HepG2 (cell line): Measurements from ENCODE around the gene PCSK5. TPM values are rescaled to one million over a fixed set of nuclear protein-coding genes. Genes with fewer than 3 reads are reported as not detected.

Experiments used
- ATAC-seq: fragments of 200-7000 bp; cut with Tn5 transposase; 3 replicates; pipeline ENCODE4 v1.9.1; 2020; ENCODE audit warnings: mild to moderate bottlenecking, moderate library complexity
- BruUV-seq: library from RNA; stranded (reverse); fragments of 400-500 nt; replicated peaks from 2 replicates; lab custom pipeline; 2021; lab: Mats Ljungman, UMichigan
- CTCF ChIA-PET: fragments of 300-600 bp; formaldehyde crosslinking; extraction: SDS; loops from one replicate; lab custom pipeline; 2021; ENCODE audit warnings: low total read pairs, inconsistent platforms, low intra/inter-chr PET ratio; lab: Yijun Ruan, JAX
- POLR2A ChIA-PET: fragments of 350-600 bp; sonication (Branson Sonifier 250); formaldehyde crosslinking; loops from one replicate; lab custom pipeline; 2020; ENCODE audit warnings: antibody characterized with exemption, inconsistent platforms; lab: Yijun Ruan, JAX
- DNase-seq: peaks from one replicate; pipeline ENCODE4 v3.0.0-alpha.2; 2015; ENCODE audit warnings: low spot score
- FAIRE-seq: peaks from 3 replicates; lab custom pipeline; 2011; peaks lifted over from hg19 to GRCh38; lab: Jason Lieb, UNC
- H2AFZ ChIP-seq: one replicate; pipeline ENCODE4 v1.6.1; 2011; ENCODE audit warnings: low read length, inconsistent platforms
- H3K27ac ChIP-seq: fragments of 300-600 bp; 3 replicates; pipeline ENCODE4 v1.8.0; 2011; ENCODE audit warnings: mixed run types, mild to moderate bottlenecking, mixed read lengths, low read length, inconsistent platforms; ENCODE audit not compliant: insufficient read depth; ENCODE audit errors: extremely low read length
- H3K27me3 ChIP-seq, 2 experiments: fragments of 200-600 bp in 1 of 2; 2 replicates in 1 of 2; 3 replicates in 1 of 2; pipeline versions ENCODE4 v1.6.0 to v1.8.0; 2011; ENCODE audit warnings: low read length in 2 of 2, mild to moderate bottlenecking in 2 of 2, moderate library complexity in 2 of 2, inconsistent platforms in 1 of 2; ENCODE audit not compliant: insufficient read depth in 2 of 2, control insufficient read depth in 1 of 2
- H3K36me3 ChIP-seq, 2 experiments: fragments of 200-600 bp in 1 of 2; replicated peaks in 1 of 2; 2 replicates in 1 of 2; 3 replicates in 1 of 2; pipeline versions ENCODE4 v1.5.1 to v1.8.0; 2011; ENCODE audit warnings: low read length in 2 of 2, inconsistent platforms in 1 of 2; ENCODE audit not compliant: insufficient read depth in 2 of 2, control insufficient read depth in 1 of 2
- H3K4me1 ChIP-seq: 2 replicates; pipeline ENCODE4 v1.5.1; 2012; ENCODE audit warnings: low read length, inconsistent platforms; ENCODE audit not compliant: insufficient read depth
- H3K4me2 ChIP-seq: 2 replicates; pipeline ENCODE4 v1.6.0; 2011; ENCODE audit warnings: low read depth, low read length, inconsistent platforms
- H3K4me3 ChIP-seq, 3 experiments: fragments of 200-600 bp in 1 of 3; sonication (generic), shearing (Covaris generic) in 1 of 3; replicated peaks in 1 of 3; 2 replicates each; pipeline ENCODE4 v1.5.1; 2011 to 2016; ENCODE audit warnings: low read length in 3 of 3, inconsistent platforms in 2 of 3, low read depth in 2 of 3, mild to moderate bottlenecking in 2 of 3, control low read depth in 1 of 3, mixed read lengths in 1 of 3; ENCODE audit not compliant: insufficient read depth in 1 of 3
- H3K79me2 ChIP-seq: one replicate; pipeline ENCODE4 v1.6.1; 2011; ENCODE audit warnings: low read length, inconsistent platforms; ENCODE audit not compliant: insufficient read depth
- H3K9ac ChIP-seq: 2 replicates; pipeline ENCODE4 v1.6.0; 2011; ENCODE audit warnings: mild to moderate bottlenecking, low read depth, low read length, inconsistent platforms; ENCODE audit not compliant: insufficient read depth
- H3K9me3 ChIP-seq: 2 replicates; pipeline ENCODE4 v1.5.1; 2012; ENCODE audit warnings: mild to moderate bottlenecking, low read length
- H4K20me1 ChIP-seq: 2 replicates; pipeline ENCODE4 v1.6.0; 2011; ENCODE audit warnings: inconsistent platforms, mild to moderate bottlenecking, low read length, moderate library complexity; ENCODE audit not compliant: insufficient read depth
- FLYWCH1 ChIP-seq: sonication (generic); formaldehyde crosslinking; IDR thresholded peaks from 2 replicates; pipeline ENCODE4 v1.8.1; 2023; ENCODE audit warnings: mild to moderate bottlenecking, missing genetic modification reagents
- HCFC1 ChIP-seq: fragments of 150-350 bp; IDR thresholded peaks from 2 replicates; pipeline ENCODE4 v1.6.1; 2014; ENCODE audit warnings: low read depth, low read length
- JDP2 ChIP-seq: sonication (generic); formaldehyde crosslinking; IDR thresholded peaks from 2 replicates; pipeline ENCODE4 v1.8.1; 2022; ENCODE audit warnings: missing genetic modification reagents, borderline replicate concordance
- KLF6 ChIP-seq: IDR thresholded peaks from 2 replicates; pipeline ENCODE4 v1.8.0; 2016; ENCODE audit warnings: missing biosample characterization, missing genetic modification reagents
- RCOR2 ChIP-seq: IDR thresholded peaks from 2 replicates; pipeline ENCODE4 v1.6.1; 2016; ENCODE audit warnings: missing biosample characterization, missing genetic modification reagents
- SMAD1 ChIP-seq: sonication (generic); formaldehyde crosslinking; IDR thresholded peaks from 2 replicates; pipeline ENCODE4 v1.4.0; 2020; ENCODE audit warnings: missing genetic modification reagents, low read depth, mild to moderate bottlenecking, borderline replicate concordance
- STAT6 ChIP-seq: sonication (generic); formaldehyde crosslinking; IDR thresholded peaks from 2 replicates; pipeline ENCODE4 v1.4.0; 2020; ENCODE audit warnings: missing genetic modification reagents, mild to moderate bottlenecking, borderline replicate concordance
- ZMAT5 ChIP-seq: sonication (generic); formaldehyde crosslinking; IDR thresholded peaks from 2 replicates; pipeline ENCODE4 v1.5.0; 2020; ENCODE audit warnings: mild to moderate bottlenecking, low read depth, missing genetic modification reagents, borderline replicate concordance
- ZNF605 ChIP-seq: sonication (generic); formaldehyde crosslinking; IDR thresholded peaks from 2 replicates; pipeline ENCODE4 v1.8.0; 2022; ENCODE audit warnings: mild to moderate bottlenecking, missing genetic modification reagents
- ZNF607 ChIP-seq: sonication (generic); formaldehyde crosslinking; IDR thresholded peaks from 2 replicates; pipeline ENCODE4 v1.5.1; 2020; ENCODE audit warnings: missing genetic modification reagents, mild to moderate bottlenecking, borderline replicate concordance
- WGBS: methylation state at CpG from one replicate; pipeline ENCODE4 v1.1.6; 2017; ENCODE audit warnings: low lambda C conversion rate; 5-methylcytosine and 5-hydroxymethylcytosine counted together
- in situ Hi-C: cut with HindIII; loops from 2 replicates; pipeline ENCODE4 v1.10.0; 2017; ENCODE audit warnings: low pct_unique_long_range_greater_than_20kb; ENCODE audit not compliant: extremely low pct_ligation_motif_present
- intact Hi-C: fragments of 100-400 bp; cut with micrococcal nuclease; formaldehyde crosslinking; loops from one replicate; pipeline ENCODE4 v1.10.0; 2022; ENCODE audit not compliant: unreplicated experiment
- polyA plus RNA-seq, 8 experiments: library from polyadenylated mRNA; depleted of rRNA in 3 of 8; stranded (reverse) in 7 of 8; unstranded in 1 of 8; fragments of >200 nt; fragmentation: Illumina TruSeq in 4 of 8; extraction: Trizol in 4 of 8; gene quantifications; 2 replicates each; pipeline versions ENCODE4 v1.2.1 to v1.2.3, GENCODE V29; 2011 to 2016; ENCODE audit warnings: low read depth in 4 of 8, missing spikeins in 1 of 8, mixed read lengths in 1 of 8; ENCODE audit not compliant: insufficient read depth in 1 of 8
- total RNA-seq, 5 experiments: library from RNA; depleted of rRNA; stranded (reverse); fragments of >200 nt; fragmentation: Illumina TruSeq; extraction: Trizol; gene quantifications; 2 replicates each; pipeline ENCODE4 v1.2.3, GENCODE V29; 2016; ENCODE audit warnings: low read depth in 1 of 5
- TF ChIP-seq, protein P1 (sequence below): sonication (generic); formaldehyde crosslinking; IDR thresholded peaks from 2 replicates; pipeline ENCODE4 v1.4.0; 2020; ENCODE audit warnings: mild to moderate bottlenecking, missing genetic modification reagents
- TF ChIP-seq, protein P2 (sequence below): sonication (generic); formaldehyde crosslinking; IDR thresholded peaks from 2 replicates; pipeline ENCODE4 v1.4.0; 2020; ENCODE audit warnings: missing genetic modification reagents

The PCSK5 gene
- total and polyA plus RNA-seq, 2 of the 13 experiments (the other 11 are each of a cell fraction or from before 2014, with no cell fraction given): 0.55 to 0.66 TPM

- in situ Hi-C loops: no loop called here
- POLR2A ChIA-PET: no interaction called here
- FAIRE-seq: no peak
- TF ChIP-seq STAT6 (CRISPR knock-in tag) (no peak), HCFC1 (no peak), JDP2 (no peak), ZMAT5 (no peak), ZNF607 (no peak), KLF6 (CRISPR knock-in tag) (no peak), RCOR2 (CRISPR knock-in tag) (no peak), SMAD1 (CRISPR knock-in tag) (no peak), ZNF605 (CRISPR knock-in tag) (no peak), FLYWCH1 (no peak)
- TF ChIP-seq, protein P1, sequence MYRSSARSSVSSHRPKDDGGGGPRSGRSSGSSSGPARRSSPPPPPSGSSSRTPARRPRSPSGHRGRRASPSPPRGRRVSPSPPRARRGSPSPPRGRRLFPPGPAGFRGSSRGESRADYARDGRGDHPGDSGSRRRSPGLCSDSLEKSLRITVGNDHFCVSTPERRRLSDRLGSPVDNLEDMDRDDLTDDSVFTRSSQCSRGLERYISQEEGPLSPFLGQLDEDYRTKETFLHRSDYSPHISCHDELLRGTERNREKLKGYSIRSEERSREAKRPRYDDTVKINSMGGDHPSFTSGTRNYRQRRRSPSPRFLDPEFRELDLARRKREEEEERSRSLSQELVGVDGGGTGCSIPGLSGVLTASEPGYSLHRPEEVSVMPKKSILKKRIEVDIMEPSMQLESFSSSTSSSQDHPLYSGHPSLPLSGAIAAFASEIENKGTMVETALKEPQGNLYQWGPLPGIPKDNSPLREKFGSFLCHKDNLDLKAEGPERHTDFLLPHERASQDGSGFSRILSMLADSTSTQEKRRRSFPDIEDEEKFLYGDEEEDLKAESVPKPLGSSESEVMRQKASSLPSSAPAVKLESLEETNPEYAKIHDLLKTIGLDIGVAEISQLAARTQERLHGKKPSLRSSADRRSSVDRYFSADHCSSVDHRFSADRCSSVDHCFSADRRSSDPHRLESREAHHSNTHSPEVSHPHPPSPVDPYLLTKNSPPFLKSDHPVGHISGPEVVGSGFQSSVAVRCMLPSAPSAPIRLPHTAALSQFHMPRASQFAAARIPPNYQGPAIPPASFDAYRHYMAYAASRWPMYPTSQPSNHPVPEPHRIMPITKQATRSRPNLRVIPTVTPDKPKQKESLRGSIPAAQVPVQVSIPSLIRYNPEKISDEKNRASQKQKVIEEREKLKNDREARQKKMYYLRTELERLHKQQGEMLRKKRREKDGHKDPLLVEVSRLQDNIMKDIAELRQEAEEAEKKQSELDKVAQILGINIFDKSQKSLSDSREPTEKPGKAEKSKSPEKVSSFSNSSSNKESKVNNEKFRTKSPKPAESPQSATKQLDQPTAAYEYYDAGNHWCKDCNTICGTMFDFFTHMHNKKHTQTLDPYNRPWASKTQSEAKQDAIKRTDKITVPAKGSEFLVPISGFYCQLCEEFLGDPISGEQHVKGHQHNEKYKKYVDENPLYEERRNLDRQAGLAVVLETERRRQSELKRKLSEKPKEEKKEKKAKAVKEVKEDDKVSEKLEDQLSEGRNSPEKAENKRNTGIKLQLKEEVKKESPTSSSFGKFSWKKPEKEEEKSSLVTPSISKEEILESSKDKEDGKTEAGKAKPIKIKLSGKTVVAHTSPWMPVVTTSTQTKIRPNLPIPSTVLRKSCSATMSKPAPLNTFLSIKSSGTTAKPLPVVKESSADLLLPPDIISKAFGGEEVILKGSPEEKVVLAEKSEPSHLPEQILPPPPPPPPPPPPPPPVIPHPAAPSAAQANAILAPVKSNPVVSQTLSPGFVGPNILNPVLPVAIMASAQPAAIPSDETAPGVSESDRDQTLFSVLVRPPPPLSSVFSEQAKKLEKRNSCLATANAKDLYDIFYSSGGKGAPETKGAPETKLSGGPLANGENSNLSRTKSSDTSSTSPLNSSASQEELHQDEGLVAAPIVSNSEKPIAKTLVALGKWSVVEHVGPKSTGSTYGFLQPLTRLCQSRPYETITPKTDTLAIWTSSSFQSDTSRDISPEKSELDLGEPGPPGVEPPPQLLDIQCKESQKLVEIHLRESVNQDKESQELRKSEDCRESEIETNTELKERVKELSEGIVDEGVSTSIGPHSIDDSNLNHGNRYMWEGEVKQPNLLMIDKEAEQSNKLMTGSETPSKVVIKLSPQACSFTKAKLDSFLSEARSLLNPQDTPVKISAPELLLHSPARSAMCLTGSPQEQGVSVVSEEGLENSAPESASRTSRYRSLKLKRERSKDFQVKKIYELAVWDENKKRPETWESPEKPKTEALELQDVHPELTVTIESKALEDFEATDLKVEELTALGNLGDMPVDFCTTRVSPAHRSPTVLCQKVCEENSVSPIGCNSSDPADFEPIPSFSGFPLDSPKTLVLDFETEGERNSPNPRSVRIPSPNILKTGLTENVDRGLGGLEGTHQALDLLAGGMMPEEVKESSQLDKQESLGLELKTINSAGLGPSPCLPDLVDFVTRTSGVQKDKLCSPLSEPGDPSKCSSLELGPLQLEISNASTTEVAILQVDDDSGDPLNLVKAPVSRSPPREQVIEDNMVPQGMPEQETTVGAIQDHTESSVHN (CRISPR knock-in tag): no peak
- TF ChIP-seq, protein P2, sequence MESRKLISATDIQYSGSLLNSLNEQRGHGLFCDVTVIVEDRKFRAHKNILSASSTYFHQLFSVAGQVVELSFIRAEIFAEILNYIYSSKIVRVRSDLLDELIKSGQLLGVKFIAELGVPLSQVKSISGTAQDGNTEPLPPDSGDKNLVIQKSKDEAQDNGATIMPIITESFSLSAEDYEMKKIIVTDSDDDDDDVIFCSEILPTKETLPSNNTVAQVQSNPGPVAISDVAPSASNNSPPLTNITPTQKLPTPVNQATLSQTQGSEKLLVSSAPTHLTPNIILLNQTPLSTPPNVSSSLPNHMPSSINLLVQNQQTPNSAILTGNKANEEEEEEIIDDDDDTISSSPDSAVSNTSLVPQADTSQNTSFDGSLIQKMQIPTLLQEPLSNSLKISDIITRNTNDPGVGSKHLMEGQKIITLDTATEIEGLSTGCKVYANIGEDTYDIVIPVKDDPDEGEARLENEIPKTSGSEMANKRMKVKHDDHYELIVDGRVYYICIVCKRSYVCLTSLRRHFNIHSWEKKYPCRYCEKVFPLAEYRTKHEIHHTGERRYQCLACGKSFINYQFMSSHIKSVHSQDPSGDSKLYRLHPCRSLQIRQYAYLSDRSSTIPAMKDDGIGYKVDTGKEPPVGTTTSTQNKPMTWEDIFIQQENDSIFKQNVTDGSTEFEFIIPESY (CRISPR knock-in tag): no peak
Measured at GRCh38 chr9:76316069-76316468, 425.6 kb downstream of the PCSK5 start.

More at GRCh38 chr9:76316069-76316468, 425.6 kb downstream of the PCSK5 start:
- no peak overlapping the region for H3K9ac ChIP-seq
- no peak overlapping the region for H2AFZ ChIP-seq
- no peaks in the 10 kb centered on the region for H3K27me3 ChIP-seq
- no peak overlapping the region for H3K4me3 ChIP-seq
- no peak overlapping the region for H3K27ac ChIP-seq
- BruUV-seq: no TSS peak
- H4K20me1 ChIP-seq: no peaks in the 10 kb centered on the region
- DNase-seq: no peak
- H3K4me1 ChIP-seq: no peaks in the 10 kb centered on the region
- no peaks in the 10 kb centered on the region for H3K79me2 ChIP-seq
- 21% methylated on average over 2 of the region's 2 CpGs for WGBS
- H3K9me3 ChIP-seq: no peaks in the 10 kb centered on the region
- no peaks in the 10 kb centered on the region for H3K36me3 ChIP-seq
- CTCF ChIA-PET: no interaction called here
- no peak overlapping the region for H3K4me2 ChIP-seq
- ATAC-seq: no peak
- intact Hi-C loops: loop anchor here (5.0 kb wide), 1 partner anchor 76 kb away; the partner anchor contains the start of gene RFK
